Astrocyte (in vitro differentiated cells and primary cell): ENCODE data around the gene CMTM4. TPM values are rescaled to one million over a fixed set of nuclear protein-coding genes. Genes with fewer than 3 reads are reported as not detected.

Source experiments
- DNase-seq: peaks from one replicate; pipeline ENCODE4 v3.0.0-alpha.2; 2010; ENCODE audit warnings: low read depth
- FAIRE-seq: peaks from 2 replicates; lab custom pipeline; 2011; peaks lifted over from hg19 to GRCh38; lab: Jason Lieb, UNC
- H2AFZ ChIP-seq: 2 replicates; pipeline ENCODE4 v1.6.0; 2012; ENCODE audit warnings: low read depth, low read length, inconsistent platforms
- H3K27ac ChIP-seq: 2 replicates; pipeline ENCODE4 v1.5.1; 2011; ENCODE audit warnings: low read depth, low read length, inconsistent platforms
- H3K27me3 ChIP-seq: 2 replicates; pipeline ENCODE4 v1.6.0; 2011; ENCODE audit warnings: low read length, inconsistent platforms; ENCODE audit not compliant: insufficient read depth
- H3K36me3 ChIP-seq: 2 replicates; pipeline ENCODE4 v1.5.1; 2011; ENCODE audit warnings: low read length, inconsistent platforms; ENCODE audit not compliant: insufficient read depth
- H3K4me1 ChIP-seq: 2 replicates; pipeline ENCODE4 v1.5.1; 2011; ENCODE audit warnings: low read length, inconsistent platforms; ENCODE audit not compliant: insufficient read depth
- H3K4me2 ChIP-seq: 2 replicates; pipeline ENCODE4 v1.6.0; 2012; ENCODE audit warnings: low read length, inconsistent platforms
- H3K4me3 ChIP-seq: 2 replicates; pipeline ENCODE4 v1.5.1; 2011; ENCODE audit warnings: low read depth, mild to moderate bottlenecking, low read length, inconsistent platforms; ENCODE audit not compliant: insufficient read depth
- H3K79me2 ChIP-seq: 2 replicates; pipeline ENCODE4 v1.6.0; 2012; ENCODE audit warnings: mild to moderate bottlenecking, low read length, inconsistent platforms; ENCODE audit not compliant: insufficient read depth
- H3K9ac ChIP-seq: 2 replicates; pipeline ENCODE4 v1.6.0; 2012; ENCODE audit warnings: mild to moderate bottlenecking, low read length, inconsistent platforms
- H3K9me3 ChIP-seq: 2 replicates; pipeline ENCODE4 v1.5.1; 2012; ENCODE audit warnings: low read depth, mild to moderate bottlenecking, low read length, inconsistent platforms; ENCODE audit not compliant: insufficient read depth
- H4K20me1 ChIP-seq: 2 replicates; pipeline ENCODE4 v1.6.0; 2012; ENCODE audit warnings: low read length, inconsistent platforms; ENCODE audit not compliant: insufficient read depth
- H3K27ac Mint-ChIP-seq: one replicate; pipeline ENCODE4 v1.8.0; 2021; ENCODE audit warnings: mild to moderate bottlenecking, mixed read lengths; ENCODE audit not compliant: unreplicated experiment
- H3K27me3 Mint-ChIP-seq: one replicate; pipeline ENCODE4 v1.8.0; 2021; ENCODE audit warnings: low read depth, mixed read lengths; ENCODE audit not compliant: unreplicated experiment
- H3K36me3 Mint-ChIP-seq: one replicate; pipeline ENCODE4 v1.8.0; 2021; ENCODE audit warnings: low read depth, mixed read lengths; ENCODE audit not compliant: unreplicated experiment
- H3K4me1 Mint-ChIP-seq: one replicate; pipeline ENCODE4 v1.8.0; 2021; ENCODE audit warnings: low read depth, mixed read lengths; ENCODE audit not compliant: unreplicated experiment
- H3K4me3 Mint-ChIP-seq: one replicate; pipeline ENCODE4 v1.8.0; 2021; ENCODE audit warnings: mild to moderate bottlenecking, moderate library complexity, mixed read lengths; ENCODE audit not compliant: unreplicated experiment
- H3K9me3 Mint-ChIP-seq: one replicate; pipeline ENCODE4 v1.8.0; 2021; ENCODE audit warnings: mild to moderate bottlenecking, mixed read lengths; ENCODE audit not compliant: unreplicated experiment
- EZH2 ChIP-seq: IDR thresholded peaks from 2 replicates; pipeline ENCODE4 v1.6.1; 2012; ENCODE audit warnings: mild to moderate bottlenecking, low read length, inconsistent platforms; ENCODE audit not compliant: insufficient read depth
- total RNA-seq: library from RNA; stranded (reverse); gene quantifications from 2 replicates; pipeline ENCODE4 v1.2.1, GENCODE V29; 2021
- TF ChIP-seq, protein P1 (sequence below): IDR thresholded peaks from 2 replicates; pipeline ENCODE4 v1.5.1; 2011; ENCODE audit warnings: low read depth, mild to moderate bottlenecking, inconsistent platforms, low read length, moderate library complexity; ENCODE audit not compliant: insufficient read depth

Gene CMTM4
- total RNA-seq, 1 donor from 2014 or later = 20.9 TPM

DNA sequence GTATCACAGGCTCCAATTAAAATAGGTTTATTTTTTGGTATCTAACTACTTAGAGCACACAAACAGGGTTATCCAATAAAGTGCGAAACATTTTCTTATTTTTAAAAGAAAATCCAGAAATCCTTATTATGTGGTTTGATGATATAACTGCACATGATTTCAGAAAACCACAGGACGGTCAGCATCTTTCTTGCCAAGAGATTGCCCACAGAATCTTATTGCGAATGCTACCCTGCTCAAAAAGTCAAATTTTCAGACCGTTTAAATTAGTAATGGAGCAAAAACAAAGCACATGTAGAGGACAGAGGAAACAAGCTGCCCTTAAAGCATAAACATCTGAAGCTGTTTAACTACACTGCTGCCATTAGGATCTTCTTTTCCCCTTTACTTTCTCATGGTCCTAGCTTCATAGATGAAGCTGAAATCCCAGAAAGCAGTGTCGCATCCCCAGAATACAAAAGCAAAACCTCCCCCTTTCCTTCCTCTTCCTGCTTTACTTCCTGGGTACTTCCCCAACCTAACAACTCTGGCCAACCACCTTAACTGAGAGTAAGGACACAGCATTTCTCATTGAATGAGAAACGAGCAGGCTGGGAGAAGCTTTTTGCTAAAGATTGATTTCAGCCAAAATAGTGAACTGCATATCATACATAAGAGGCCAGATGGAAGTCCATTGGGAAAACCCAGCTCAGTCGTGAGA lies 43.7 kb downstream of the CMTM4 start:
- no peak for FAIRE-seq

GRCh38 chr16:66651965-66652364 lies 44.6 kb downstream of the CMTM4 start:
- Histone ChIP-seq H3K4me2 (no peak overlapping the region), H3K9me3 (no peaks in the 10 kb centered on the region), H3K36me3 (no peaks in the 10 kb centered on the region), H3K4me1 (peaks cover 6% of the 10 kb centered on the region), H3K4me3 (no peak overlapping the region), H3K9ac (no peak overlapping the region), H3K27me3 (no peaks in the 10 kb centered on the region), H3K27ac (no peak overlapping the region), H3K79me2 (no peaks in the 10 kb centered on the region), H2AFZ (no peak overlapping the region), H4K20me1 (no peaks in the 10 kb centered on the region)
- Mint-ChIP-seq H3K4me1 (peaks cover 4% of the 10 kb centered on the region), H3K27me3 (no peaks in the 10 kb centered on the region), H3K36me3 (no peaks in the 10 kb centered on the region), H3K27ac (no peak overlapping the region), H3K4me3 (no peak overlapping the region), H3K9me3 (no peaks in the 10 kb centered on the region)
- DNase-seq (no peak), FAIRE-seq (no peak)
- TF ChIP-seq EZH2 = no peak
- TF ChIP-seq, protein P1, sequence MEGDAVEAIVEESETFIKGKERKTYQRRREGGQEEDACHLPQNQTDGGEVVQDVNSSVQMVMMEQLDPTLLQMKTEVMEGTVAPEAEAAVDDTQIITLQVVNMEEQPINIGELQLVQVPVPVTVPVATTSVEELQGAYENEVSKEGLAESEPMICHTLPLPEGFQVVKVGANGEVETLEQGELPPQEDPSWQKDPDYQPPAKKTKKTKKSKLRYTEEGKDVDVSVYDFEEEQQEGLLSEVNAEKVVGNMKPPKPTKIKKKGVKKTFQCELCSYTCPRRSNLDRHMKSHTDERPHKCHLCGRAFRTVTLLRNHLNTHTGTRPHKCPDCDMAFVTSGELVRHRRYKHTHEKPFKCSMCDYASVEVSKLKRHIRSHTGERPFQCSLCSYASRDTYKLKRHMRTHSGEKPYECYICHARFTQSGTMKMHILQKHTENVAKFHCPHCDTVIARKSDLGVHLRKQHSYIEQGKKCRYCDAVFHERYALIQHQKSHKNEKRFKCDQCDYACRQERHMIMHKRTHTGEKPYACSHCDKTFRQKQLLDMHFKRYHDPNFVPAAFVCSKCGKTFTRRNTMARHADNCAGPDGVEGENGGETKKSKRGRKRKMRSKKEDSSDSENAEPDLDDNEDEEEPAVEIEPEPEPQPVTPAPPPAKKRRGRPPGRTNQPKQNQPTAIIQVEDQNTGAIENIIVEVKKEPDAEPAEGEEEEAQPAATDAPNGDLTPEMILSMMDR = no peak

More for the DNA sequence above, 43.7 kb downstream of the CMTM4 start:
- H3K36me3 ChIP-seq = no peaks in the 10 kb centered on the region
- DNase-seq = peak; percentile 41
- H3K9me3 ChIP-seq = no peaks in the 10 kb centered on the region
- peaks cover 4% of the 10 kb centered on the region for H3K4me1 Mint-ChIP-seq
- no peaks in the 10 kb centered on the region for H3K27me3 ChIP-seq
- no peaks in the 10 kb centered on the region for H3K9me3 Mint-ChIP-seq
- H3K79me2 ChIP-seq = no peaks in the 10 kb centered on the region
- no peak overlapping the region for H3K4me3 Mint-ChIP-seq
- no peak for TF ChIP-seq EZH2
- TF ChIP-seq, protein P1 = no peak
- H3K4me2 ChIP-seq = no peak overlapping the region
- H3K27ac Mint-ChIP-seq = no peak overlapping the region
- no peaks in the 10 kb centered on the region for H3K36me3 Mint-ChIP-seq
- peaks cover 6% of the 10 kb centered on the region for H3K4me1 ChIP-seq
- no peak overlapping the region for H3K9ac ChIP-seq
- no peaks in the 10 kb centered on the region for H4K20me1 ChIP-seq
- no peak overlapping the region for H2AFZ ChIP-seq
- H3K27ac ChIP-seq = no peak overlapping the region
- no peaks in the 10 kb centered on the region for H3K27me3 Mint-ChIP-seq
- H3K4me3 ChIP-seq = no peak overlapping the region

DNA sequence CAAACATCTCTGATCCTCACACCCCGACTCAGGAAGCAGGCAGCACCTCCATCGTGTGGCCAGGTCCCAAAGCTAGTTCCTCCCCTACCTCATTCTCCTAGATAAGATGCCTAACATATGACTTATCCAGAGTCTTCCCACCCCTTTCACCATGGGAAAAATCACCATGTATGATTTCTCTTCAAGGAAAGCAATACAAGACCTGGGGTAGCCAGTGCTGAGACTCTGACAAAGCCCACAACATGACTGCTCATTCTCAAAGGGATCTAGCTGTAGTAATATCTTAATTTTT lies 45.1 kb downstream of the CMTM4 start:
- H3K4me1 ChIP-seq = peaks cover 6% of the 10 kb centered on the region
- FAIRE-seq (no peak), DNase-seq (peak; percentile 19)
- peak overlapping the region; percentile 63 for H3K4me3 Mint-ChIP-seq
- TF ChIP-seq EZH2 = no peak
- TF ChIP-seq, protein P1 = no peak
- H3K27ac ChIP-seq = no peak overlapping the region
- no peaks in the 10 kb centered on the region for H3K9me3 ChIP-seq
- H3K4me3 ChIP-seq = peak overlapping the region; percentile 51
- no peaks in the 10 kb centered on the region for H3K36me3 ChIP-seq
- no peaks in the 10 kb centered on the region for H3K27me3 Mint-ChIP-seq
- H3K4me2 ChIP-seq = peak overlapping the region; percentile 79
- H2AFZ ChIP-seq = peak overlapping the region; percentile 74
- no peaks in the 10 kb centered on the region for H4K20me1 ChIP-seq
- no peaks in the 10 kb centered on the region for H3K36me3 Mint-ChIP-seq
- H3K27ac Mint-ChIP-seq = no peak overlapping the region
- H3K9ac ChIP-seq = no peak overlapping the region
- no peaks in the 10 kb centered on the region for H3K79me2 ChIP-seq
- peaks cover 4% of the 10 kb centered on the region for H3K4me1 Mint-ChIP-seq
- H3K9me3 Mint-ChIP-seq = no peaks in the 10 kb centered on the region
- no peaks in the 10 kb centered on the region for H3K27me3 ChIP-seq
